Activated CD8-positive, alpha-beta memory T cell treated with anti-CD3 and anti-CD28 coated beads, Interleukin-2, amount 50 U/mL, for 1 hour (primary cell): ENCODE measurements around the gene GOLGA6L26.
"Not testable (repeated sequence)": the region's sequence is repeated elsewhere in the genome, so short reads cannot be mapped to it uniquely, and the experiment has no call there.

Experiments
- DNase-seq: peaks from one replicate; pipeline ENCODE4 v3.0.0-alpha.2; 2020; ENCODE audit errors: extremely low read depth

GOLGA6L26 gene, protein sequence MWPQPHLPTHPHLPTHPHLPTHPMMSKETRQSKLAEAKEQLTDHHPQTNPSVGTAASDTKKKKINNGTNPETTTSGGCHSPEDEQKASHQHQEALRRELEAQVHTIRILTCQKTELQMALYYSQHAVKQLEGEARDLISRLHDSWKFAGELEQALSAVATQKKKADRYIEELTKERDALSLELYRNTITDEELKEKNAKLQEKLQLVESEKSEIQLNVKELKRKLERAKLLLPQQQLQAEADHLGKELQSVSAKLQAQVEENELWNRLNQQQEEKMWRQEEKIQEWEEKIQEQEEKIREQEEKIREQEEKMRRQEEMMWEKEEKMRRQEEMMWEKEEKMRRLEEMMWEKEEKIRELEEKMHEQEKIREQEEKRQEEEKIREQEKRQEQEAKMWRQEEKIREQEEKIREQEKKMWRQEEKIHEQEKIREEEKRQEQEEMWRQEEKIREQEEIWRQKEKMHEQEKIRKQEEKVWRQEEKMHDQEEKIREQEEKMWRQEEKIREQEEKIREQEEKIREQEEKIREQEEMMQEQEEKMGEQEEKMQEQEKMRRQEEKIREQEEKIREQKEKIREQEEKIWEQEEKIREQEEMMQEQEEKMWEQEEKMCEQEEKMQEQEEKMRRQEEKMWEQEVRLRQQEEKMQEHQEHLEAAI

DNA sequence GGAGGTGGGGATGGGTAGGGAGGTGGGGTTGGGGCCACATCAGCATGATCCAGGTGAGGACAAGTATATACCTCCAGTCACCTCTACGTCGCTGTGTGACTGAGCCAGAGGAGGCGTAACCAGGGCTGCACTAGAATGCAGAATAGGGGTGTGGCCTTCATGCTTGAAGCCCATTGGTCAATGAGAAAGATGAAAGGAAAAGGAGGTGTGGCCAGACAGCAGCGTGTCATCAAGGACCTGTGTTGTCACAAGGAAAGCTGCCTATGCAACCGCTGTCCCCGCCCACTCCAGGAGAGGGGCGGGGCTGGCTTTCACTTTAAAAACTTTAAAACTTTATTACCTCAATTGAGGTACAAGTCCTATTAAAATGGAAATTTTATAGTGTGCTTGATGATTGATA, at the start of gene GOLGA6L26:
Gene GOLGA6L26 (minus strand): TSS at position 101 of the 400 bp plus-strand sequence. CDS start 61 bp downstream, at position 40.
- DNase-seq: not testable (repeated sequence)

DNA sequence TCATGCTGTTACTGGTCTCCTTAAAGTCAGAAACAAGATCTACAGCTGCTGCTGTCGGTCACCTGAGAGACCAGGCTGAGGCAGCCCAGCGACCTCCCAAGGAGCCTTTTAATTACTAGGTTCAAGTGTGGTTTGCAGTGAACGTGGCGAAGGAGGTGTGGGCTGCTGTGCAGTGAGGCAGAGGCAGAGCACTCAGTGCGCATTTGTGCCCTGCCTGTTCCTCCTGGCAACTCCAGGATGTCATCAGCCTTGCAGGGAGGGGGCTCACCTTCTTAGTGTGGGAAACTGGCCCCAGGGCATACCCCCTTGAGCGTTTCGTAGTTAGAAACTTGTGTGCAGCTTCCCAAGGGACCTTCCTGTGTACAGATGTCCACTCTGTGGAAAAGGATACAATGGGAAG, 47.2 kb upstream of the GOLGA6L26 start:
- not testable (repeated sequence) for DNase-seq

DNA sequence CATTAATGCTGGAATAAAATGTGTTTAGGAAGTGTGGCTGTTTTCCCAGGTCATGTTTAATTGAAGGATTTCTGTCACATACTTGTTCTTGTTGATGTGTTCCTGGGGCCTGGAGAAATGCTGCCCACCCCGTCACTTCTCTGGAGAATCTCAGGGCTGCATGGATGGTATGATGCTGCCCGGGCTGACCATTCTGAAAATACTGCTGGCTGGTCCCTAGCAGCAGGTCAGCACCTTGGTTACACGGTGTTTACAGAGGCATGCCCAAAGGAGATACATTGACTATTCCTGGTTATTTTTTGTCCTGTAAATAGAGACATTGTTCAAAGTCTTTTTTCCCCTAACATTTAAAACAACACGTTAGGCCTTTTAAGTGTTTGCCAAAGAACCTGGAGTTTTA, 46.7 kb upstream of the GOLGA6L26 start:
- not testable (repeated sequence) for DNase-seq

DNA sequence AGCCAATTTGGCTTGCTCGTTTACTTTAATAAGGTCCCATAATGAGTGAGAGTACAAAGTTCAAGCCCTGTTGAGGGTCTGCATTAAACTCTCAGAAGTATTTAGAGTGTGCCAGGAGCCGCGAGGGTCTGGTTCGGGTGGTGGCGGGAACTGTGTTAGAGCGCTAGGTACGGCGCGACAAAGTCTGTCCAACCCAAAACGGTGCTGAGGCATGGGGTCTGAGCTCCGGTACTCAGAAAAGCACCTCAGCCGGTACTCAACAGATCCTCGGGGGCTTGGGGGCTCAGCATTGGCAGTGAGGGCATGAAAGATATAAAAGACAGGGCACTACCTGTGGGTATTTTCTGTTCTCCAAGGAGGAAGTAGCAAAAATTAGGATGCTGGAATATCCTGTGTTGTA, 45.0 kb upstream of the GOLGA6L26 start:
- DNase-seq: not testable (repeated sequence)

DNA sequence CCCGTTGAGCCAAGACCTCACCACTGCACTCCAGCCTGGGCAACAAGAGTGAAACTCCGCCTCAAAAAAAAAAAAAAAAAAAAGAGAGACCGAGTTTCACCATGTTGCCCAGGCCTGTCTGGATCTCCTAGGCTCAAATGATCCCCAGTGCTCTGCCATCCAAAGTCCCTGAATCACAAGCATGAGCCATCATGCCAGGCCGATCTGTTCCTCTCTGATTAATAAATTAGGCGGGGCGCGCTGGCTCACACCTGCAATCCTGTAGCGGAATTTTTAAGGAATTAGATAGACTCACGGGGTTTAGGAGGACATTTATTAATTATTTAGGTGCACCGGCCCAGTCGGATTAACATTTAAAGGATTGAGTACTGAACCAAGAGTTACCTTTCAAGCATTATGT, 40.2 kb upstream of the GOLGA6L26 start:
- DNase-seq: not testable (repeated sequence)

DNA sequence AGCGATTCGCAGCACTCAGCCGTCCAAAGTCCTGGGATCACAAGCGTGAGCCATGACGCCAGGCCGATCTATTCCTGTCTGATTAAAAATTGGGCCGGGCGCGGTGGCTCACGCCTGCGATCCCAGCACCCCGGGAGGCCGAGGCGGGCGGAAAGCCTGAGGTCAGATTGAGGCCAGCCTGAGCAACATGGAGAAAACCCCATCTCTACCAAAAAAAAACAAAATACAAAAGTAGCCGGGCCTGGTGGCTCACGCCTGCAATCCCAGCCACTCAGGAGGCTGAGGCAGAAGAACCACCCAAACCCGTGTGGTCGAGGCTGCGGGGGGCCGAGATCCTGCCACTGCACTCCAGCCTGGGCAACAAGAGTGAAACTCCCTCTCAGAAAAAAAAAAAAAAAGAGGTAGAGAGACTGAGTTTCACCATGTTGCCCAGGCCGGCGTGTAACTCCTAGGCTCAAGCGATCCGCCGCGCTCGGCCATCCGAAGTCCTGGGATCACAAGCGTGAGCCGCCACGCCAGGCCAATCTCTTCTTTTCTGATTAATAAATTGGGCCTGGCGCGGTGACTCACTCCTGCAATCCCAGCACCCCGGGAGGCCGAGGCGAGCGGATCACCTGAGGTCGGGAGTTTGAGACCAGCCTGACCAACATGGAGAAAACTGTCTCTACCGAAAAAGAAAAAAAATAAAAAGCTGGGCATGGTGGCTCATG, 39.0 kb upstream of the GOLGA6L26 start:
- not testable (repeated sequence) for DNase-seq

DNA sequence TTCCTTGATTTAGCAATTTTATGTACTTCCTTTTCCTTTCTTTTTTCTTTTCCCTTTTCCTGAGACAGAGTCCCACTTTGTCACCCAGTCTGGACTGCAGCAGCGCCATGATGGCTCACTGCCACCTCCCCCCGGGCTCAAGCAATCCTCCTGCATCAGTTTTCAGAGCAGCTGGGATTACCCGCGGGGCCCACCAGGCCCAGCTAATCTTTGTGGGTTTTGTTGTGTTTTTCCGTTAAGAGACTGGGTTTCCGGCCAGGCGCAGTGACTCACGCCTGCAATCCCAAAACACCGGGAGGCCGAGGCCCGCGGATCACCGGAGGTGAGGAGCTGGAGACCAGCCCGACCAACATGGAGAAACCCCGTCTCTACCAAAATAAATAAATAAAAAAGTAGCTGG, 38.3 kb upstream of the GOLGA6L26 start:
- DNase-seq: no peak

DNA sequence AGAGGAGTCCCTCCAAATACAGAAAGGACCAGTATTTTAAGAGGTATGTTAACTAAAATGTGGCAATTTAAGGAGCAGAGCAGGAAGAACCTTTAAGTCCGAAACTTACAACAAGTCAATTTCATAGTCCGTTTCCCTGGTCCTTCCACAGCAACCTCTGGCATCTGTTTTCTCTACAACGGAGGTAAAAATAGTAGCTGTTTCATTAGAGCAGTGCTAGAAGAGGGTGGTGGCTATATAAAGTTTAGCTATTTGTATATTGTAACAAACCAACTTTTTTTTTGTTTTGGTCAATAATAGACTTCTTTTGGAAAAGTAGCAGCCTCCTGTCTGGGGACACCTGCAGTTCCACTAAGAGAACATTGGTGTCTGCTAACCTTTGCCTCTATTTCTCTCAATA, 37.9 kb upstream of the GOLGA6L26 start:
- not testable (repeated sequence) for DNase-seq

DNA sequence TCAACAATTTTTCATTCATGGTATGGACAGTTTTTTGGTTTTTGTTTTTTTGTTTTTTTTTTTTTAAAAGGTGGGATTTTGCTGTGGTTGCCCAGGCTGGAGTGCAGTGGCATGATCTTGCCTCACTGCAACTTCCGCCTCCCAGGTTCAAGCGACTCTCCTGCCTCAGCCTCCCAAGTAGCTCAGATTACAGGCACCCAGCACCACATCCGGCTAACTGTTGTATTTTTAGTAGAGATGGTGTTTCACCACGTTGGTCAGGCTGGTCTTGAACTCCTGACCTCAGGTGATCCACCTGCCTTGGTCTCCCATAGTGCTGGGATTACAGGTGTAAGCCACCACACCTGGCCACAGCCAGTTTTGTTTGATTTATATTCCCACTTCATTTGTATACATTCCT, 37.1 kb upstream of the GOLGA6L26 start:
- DNase-seq: not testable (repeated sequence)

DNA sequence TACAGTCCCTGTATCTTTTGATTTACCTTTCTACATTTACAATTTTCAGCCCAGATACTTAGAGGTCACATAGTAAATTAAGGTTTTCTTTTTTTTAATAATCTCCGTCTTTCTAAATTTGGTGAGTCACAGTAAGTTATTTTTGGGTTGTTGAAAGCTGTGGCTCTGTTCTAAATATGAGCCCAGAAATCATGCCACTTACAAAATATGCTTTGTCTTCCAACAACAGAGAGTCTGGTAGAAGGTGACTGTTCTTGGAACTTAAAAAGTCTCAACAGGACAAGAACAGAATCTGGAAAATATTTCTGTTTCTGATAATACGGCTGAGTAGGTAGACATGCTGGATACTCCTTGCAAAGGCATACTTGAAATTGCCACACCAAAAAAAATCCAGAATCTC, 36.6 kb upstream of the GOLGA6L26 start:
- DNase-seq: no peak

DNA sequence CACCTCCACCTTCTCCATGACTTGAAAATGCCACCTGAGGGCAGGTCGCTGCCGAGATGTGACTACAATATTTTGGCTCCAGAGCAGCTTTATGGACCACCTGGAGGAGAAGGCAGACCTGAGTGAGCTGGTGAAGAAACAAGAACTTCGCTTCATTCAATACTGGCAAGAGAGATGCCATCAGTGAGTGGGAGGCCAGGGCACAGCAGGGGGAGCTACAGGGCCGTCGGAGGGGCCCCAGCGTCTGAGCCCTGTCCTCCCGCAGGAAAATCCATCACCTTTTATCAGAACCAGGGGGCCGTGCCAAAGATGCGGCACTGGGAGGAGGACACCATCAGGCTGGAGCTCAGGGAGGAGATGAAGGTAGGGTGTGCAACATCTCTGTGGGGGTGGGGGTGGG, 30.3 kb upstream of the GOLGA6L26 start:
- DNase-seq: not testable (repeated sequence)

DNA sequence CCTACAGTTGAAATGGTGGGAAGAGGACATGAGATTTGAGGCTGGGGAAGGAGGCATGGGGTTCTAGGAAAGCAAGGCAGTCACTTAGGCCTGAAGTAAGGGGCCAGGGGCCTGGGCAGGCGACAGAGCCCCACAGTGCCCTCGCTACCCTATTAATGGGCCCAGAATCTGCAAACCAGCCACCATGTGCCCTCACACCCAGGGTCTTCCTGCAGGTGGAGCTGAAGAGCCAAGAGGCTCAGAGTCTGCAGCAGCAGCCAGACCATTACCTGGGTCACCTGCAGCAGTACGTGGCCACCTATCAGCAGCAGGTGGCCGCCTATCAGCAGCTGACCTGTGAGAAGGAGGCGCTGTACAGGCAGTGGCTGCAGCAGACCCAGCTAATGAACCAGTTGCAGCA, 28.6 kb upstream of the GOLGA6L26 start:
- DNase-seq: not testable (repeated sequence)

DNA sequence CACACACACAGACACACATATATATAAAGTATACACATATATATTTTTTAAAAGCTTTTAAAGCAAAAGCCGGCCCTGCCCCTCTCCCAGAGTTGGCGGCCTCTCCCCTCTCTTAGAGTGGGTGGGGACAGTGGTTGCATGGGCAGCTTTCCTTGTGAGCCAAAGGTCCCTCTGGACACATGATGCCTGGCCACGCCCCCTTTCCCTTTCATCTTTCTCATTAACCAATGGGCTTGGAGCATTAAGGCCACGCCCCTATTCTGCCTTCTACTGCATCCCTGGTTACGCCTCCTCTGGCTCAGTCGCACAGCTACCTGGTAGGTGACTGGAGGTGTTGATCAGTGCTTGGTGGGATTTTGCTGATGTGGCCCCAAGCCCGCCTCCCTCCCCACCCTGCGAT, 20.5 kb upstream of the GOLGA6L26 start, which contains the start of gene GOLGA8S:
Gene GOLGA8S (plus strand): TSS at position 301 of the 400 bp plus-strand sequence. CDS start 62 bp downstream, at position 363.
- DNase-seq: not testable (repeated sequence)

DNA sequence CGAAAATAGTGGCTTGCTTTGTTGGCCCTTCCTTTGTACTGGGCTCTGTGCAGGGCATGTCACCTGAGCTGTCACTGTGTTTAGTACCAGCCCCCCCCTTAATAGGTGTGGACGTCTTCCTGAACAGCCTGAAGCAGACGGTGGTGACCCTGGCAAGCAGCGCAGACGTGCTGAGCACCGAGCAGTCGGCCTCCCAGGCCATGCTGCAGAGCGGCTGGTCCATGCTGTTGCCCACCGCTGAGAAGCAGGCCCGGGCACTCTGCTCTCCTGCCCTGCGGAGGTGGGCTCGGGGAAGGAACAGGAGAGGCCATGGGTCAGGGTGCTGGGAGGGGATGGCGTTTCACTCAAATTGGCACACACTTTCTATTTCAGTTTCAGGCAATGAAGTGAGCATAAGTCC, 22.8 kb downstream of the GOLGA6L26 start:
- not testable (repeated sequence) for DNase-seq

DNA sequence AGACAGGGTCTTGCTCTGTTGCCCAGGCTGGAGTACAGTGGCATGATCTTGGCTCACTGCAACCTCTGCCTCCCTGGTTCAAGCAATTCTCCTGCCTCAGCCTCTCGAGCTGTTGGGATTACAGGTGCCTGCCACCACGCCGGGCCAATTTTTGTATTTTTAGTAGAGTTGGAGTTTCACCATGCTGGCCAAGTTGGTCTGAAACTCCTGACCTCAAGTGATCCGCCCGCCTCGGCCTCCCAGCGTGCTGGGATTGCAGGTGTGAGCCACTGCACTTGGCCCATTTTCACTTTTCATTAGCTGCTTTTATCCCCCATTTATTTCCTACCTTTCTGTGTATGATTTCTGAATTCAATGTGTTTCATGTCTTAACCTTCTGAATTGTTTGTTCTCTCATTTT, 28.1 kb downstream of the GOLGA6L26 start:
- DNase-seq: not testable (repeated sequence)

DNA sequence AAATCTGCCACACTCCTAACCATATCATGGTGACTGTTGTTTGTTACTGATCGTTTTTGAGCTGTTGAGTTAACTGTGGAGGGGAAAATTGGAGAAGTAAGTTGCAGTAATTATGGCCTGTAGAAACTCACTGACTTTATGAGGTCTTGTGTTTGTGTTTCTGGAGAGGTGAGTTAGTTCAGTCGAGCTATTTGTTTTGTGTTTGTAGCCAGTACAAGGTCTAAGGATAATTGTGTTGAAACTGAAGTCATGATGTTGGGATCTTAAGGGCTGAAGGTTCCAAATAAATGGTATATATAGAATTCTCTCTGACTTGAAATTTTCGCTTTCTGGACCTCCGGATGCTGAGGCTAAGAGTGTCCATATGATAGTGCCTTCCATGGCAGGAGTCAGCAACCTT, 29.2 kb downstream of the GOLGA6L26 start:
- not testable (repeated sequence) for DNase-seq

DNA sequence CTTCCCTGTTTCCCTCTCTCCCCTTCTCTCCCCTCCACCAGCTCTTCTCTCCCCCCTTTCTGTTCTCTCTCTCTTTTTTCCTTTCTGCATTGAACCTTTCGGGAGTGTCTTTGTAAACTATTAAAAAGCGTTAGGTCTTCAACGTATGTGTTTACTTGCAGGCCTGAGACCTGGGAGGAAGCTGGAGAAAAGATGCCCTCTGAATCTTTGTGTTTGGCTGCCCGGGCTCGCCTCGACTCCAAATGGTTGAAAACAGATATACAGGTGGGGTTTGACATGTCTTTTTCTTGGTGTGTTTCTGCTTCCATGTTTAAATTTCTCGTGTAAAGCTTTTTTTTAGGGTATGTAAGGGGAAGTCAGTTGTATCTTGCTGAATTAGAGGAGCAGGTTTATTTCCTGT, 29.7 kb downstream of the GOLGA6L26 start:
- DNase-seq: not testable (repeated sequence)

DNA sequence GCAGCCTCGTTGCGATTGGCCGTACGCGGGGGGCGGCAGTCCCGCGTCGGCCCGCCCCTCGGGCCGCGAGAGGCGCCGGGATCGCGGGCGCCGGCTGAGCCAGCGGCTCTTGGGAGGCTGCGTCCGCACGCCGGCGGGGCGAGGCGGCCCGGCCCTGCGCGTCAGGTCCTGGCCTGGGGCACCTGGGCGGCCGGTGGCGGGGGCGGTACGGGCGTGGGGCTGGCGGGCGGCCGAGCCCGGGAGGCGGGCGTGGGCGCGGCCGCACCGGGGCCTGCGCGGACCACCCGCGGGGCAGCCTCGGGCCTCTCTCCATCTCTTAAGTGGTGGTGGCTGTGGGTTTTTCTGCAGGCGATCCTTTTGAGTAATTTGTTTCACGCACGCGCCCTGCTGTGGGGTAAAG, 30.3 kb downstream of the GOLGA6L26 start:
- DNase-seq: not testable (repeated sequence)

DNA sequence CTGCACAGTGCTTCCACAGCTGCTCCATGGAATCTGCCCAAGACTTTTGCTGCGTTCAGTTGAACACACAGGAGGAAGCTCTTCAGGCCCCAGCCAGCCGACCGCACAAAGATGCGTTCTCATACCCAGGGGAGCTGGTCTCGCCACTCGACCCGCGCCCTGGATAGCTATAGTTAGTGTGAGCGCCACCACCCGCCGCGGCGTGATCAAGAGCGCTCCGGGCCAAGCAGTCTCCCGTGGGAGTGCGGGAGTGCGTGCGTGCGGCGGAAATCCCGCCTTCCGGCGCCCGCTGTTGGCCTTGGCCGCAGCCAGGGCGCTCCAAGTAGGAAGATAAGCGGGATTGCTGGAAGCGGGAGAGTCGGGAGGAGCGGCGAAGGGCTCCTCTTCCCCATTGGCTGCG, 30.8 kb downstream of the GOLGA6L26 start:
- not testable (repeated sequence) for DNase-seq
